A549 (cell line): ENCODE measurements around the gene SLC22A24. TPM values are rescaled to one million over a fixed set of nuclear protein-coding genes. Genes with fewer than 3 reads are reported as not detected.

Experiments
- ATAC-seq, 2 experiments: fragments of 200-7000 bp in 1 of 2; fragments of >200 bp in 1 of 2; cut with Nextera tagmentation in 1 of 2; cut with Tn5 transposase in 1 of 2; 3 replicates each; pipeline versions ENCODE4 v1.8.0 to v1.9.1; 2018 to 2020; ENCODE audit warnings: mild to moderate bottlenecking in 1 of 2, moderate library complexity in 1 of 2
- CTCF ChIA-PET: fragments of 300-600 bp; sonication (Branson Sonifier 250); formaldehyde crosslinking; extraction: SDS; loops from one replicate; lab custom pipeline; 2021; ENCODE audit warnings: antibody characterized with exemption, inconsistent platforms; lab: Yijun Ruan, JAX
- POLR2A ChIA-PET: fragments of 350-600 bp; formaldehyde crosslinking; extraction: SDS; loops from one replicate; lab custom pipeline; 2021; ENCODE audit warnings: antibody characterized with exemption, inconsistent platforms; lab: Yijun Ruan, JAX
- DNase-seq, 2 experiments: peaks; one replicate each; pipeline versions ENCODE4 v3.0.0 to v3.0.0-alpha.2; 2011 to 2016; ENCODE audit warnings: low read depth in 1 of 2, low spot score in 1 of 2
- FAIRE-seq: peaks from 2 replicates; lab custom pipeline; 2011; peaks lifted over from hg19 to GRCh38; lab: Jason Lieb, UNC
- H3K27ac ChIP-seq, 2 experiments: fragments of >200 bp; sonication (Bioruptor Twin); formaldehyde crosslinking; 3 replicates each; pipeline ENCODE4 v1.5.1; 2016 to 2017
- H3K4me1 ChIP-seq: fragments of >200 bp; sonication (Bioruptor Twin); formaldehyde crosslinking; 3 replicates; pipeline ENCODE4 v1.6.1; 2016
- H3K4me2 ChIP-seq: fragments of >200 bp; sonication (Bioruptor Twin); formaldehyde crosslinking; 3 replicates; pipeline ENCODE4 v1.6.1; 2016
- H3K4me3 ChIP-seq: fragments of >200 bp; sonication (Bioruptor Twin); formaldehyde crosslinking; 3 replicates; pipeline ENCODE4 v1.5.1; 2016
- H3K9me3 ChIP-seq: fragments of >200 bp; sonication (Bioruptor Twin); formaldehyde crosslinking; 3 replicates; pipeline ENCODE4 v1.6.1; 2016
- CEBPB ChIP-seq, 2 experiments: fragments of >200 bp in 1 of 2; sonication (Bioruptor Twin) in 1 of 2; formaldehyde crosslinking in 1 of 2; IDR thresholded peaks; 2 replicates each; pipeline ENCODE4 v1.6.1; 2012 to 2016
- CHD2 ChIP-seq: fragments of 150-350 bp; IDR thresholded peaks from 2 replicates; pipeline ENCODE4 v1.6.1; 2014; ENCODE audit warnings: low read length; ENCODE audit not compliant: partially characterized antibody
- CHD4 ChIP-seq: fragments of 200-600 bp; sonication (generic); IDR thresholded peaks from 2 replicates; pipeline ENCODE4 v1.6.1; 2016; ENCODE audit warnings: antibody characterized with exemption, mild to moderate bottlenecking, borderline replicate concordance
- EP300 ChIP-seq, 2 experiments: fragments of >200 bp; sonication (Bioruptor Twin); formaldehyde crosslinking; IDR thresholded peaks; 2 replicates in 1 of 2; 3 replicates in 1 of 2; pipeline ENCODE4 v1.6.1; 2016 to 2017
- ESRRA ChIP-seq: fragments of 150-350 bp; IDR thresholded peaks from 2 replicates; pipeline ENCODE4 v1.6.1; 2014; ENCODE audit warnings: mild to moderate bottlenecking, low read length, borderline replicate concordance
- FOSL2 ChIP-seq, 2 experiments: fragments of 450-650 bp in 1 of 2; fragments of >200 bp in 1 of 2; sonication (Bioruptor Twin) in 1 of 2; formaldehyde crosslinking; IDR thresholded peaks; 2 replicates each; pipeline versions ENCODE4 v1.5.0 to v1.6.1; 2016 to 2020; ENCODE audit warnings: mild to moderate bottlenecking in 1 of 2, moderate library complexity in 1 of 2
- GATA3 ChIP-seq: IDR thresholded peaks from 2 replicates; pipeline ENCODE4 v1.6.1; 2012; ENCODE audit warnings: borderline replicate concordance
- HOXB5 ChIP-seq: fragments of 250-450 bp; sonication (Bioruptor Pico); IDR thresholded peaks from 2 replicates; pipeline ENCODE4 v1.5.0; 2020; ENCODE audit warnings: mild to moderate bottlenecking, moderate library complexity
- KDM5A ChIP-seq: fragments of 200-600 bp; sonication (generic); IDR thresholded peaks from 2 replicates; pipeline ENCODE4 v1.6.1; 2016; ENCODE audit warnings: antibody characterized with exemption, mild to moderate bottlenecking
- MAFK ChIP-seq: fragments of 450-650 bp; IDR thresholded peaks from 2 replicates; pipeline ENCODE4 v1.6.1; 2014; ENCODE audit not compliant: partially characterized antibody
- MAZ ChIP-seq: fragments of 150-350 bp; IDR thresholded peaks from 2 replicates; pipeline ENCODE4 v1.6.1; 2014; ENCODE audit warnings: antibody characterized with exemption, low read depth, low read length, borderline replicate concordance
- NFE2L2 ChIP-seq: fragments of 150-350 bp; conservative IDR thresholded peaks from 2 replicates; pipeline ENCODE4 v1.6.1; 2014; ENCODE audit warnings: low read length
- PHF8 ChIP-seq: fragments of 200-600 bp; sonication (generic); IDR thresholded peaks from 2 replicates; pipeline ENCODE4 v1.6.1; 2016; ENCODE audit warnings: low read depth, mild to moderate bottlenecking, antibody characterized with exemption, moderate library complexity, borderline replicate concordance
- RCOR1 ChIP-seq: fragments of 150-350 bp; IDR thresholded peaks from 2 replicates; pipeline ENCODE4 v1.6.1; 2014; ENCODE audit warnings: antibody characterized with exemption, low read length, low read depth
- RFX5 ChIP-seq: fragments of 450-650 bp; IDR thresholded peaks from 2 replicates; pipeline ENCODE4 v1.7.1; 2014; ENCODE audit warnings: antibody characterized with exemption, mild to moderate bottlenecking, moderate library complexity
- SMC3 ChIP-seq: fragments of >200 bp; sonication (Bioruptor Twin); formaldehyde crosslinking; IDR thresholded peaks from 3 replicates; pipeline ENCODE4 v1.6.1; 2018; ENCODE audit warnings: inconsistent platforms
- SREBF2 ChIP-seq: fragments of 450-650 bp; IDR thresholded peaks from 2 replicates; pipeline ENCODE4 v1.6.1; 2014; ENCODE audit warnings: mild to moderate bottlenecking, moderate library complexity
- whole genome bisulfite sequencing: methylation state at CpG from one replicate; pipeline ENCODE4 v1.1.6; 2017; ENCODE audit errors: missing lambda C conversion rate; 5-methylcytosine and 5-hydroxymethylcytosine counted together
- polyA plus RNA-seq, 4 experiments: library from polyadenylated mRNA; depleted of rRNA in 3 of 4; stranded (reverse); fragments of >200 nt; fragmentation: RNase III in 1 of 4; extraction: RNeasy Plus Mini Kit Qiagen cat#74134 plus additional on column Dnase treatment in 1 of 4; gene quantifications; 2 replicates in 3 of 4; 3 replicates in 1 of 4; pipeline ENCODE4 v1.2.3, GENCODE V29; 2011 to 2017
- TF ChIP-seq, protein P1 (sequence below): fragments of 250-450 bp; sonication (Bioruptor Pico); IDR thresholded peaks from 2 replicates; pipeline ENCODE4 v1.5.0; 2020; ENCODE audit warnings: low read depth, mild to moderate bottlenecking, moderate library complexity
- TF ChIP-seq, protein P2 (sequence below): IDR thresholded peaks from 2 replicates; pipeline ENCODE4 v1.6.1; 2012; ENCODE audit warnings: low read depth, borderline replicate concordance
- TF ChIP-seq, protein P3 (sequence below): fragments of 200-600 bp; sonication (generic); IDR thresholded peaks from 2 replicates; pipeline ENCODE4 v1.6.1; 2016; ENCODE audit warnings: antibody characterized with exemption, mild to moderate bottlenecking, moderate library complexity
- TF ChIP-seq, protein P4 (sequence below): fragments of 450-650 bp; IDR thresholded peaks from 2 replicates; pipeline ENCODE4 v1.6.1; 2014; ENCODE audit warnings: antibody characterized with exemption

The SLC22A24 gene
- polyA plus RNA-seq, 2 of the 4 experiments (the other 2 are of a cell fraction), result not detected

DNA sequence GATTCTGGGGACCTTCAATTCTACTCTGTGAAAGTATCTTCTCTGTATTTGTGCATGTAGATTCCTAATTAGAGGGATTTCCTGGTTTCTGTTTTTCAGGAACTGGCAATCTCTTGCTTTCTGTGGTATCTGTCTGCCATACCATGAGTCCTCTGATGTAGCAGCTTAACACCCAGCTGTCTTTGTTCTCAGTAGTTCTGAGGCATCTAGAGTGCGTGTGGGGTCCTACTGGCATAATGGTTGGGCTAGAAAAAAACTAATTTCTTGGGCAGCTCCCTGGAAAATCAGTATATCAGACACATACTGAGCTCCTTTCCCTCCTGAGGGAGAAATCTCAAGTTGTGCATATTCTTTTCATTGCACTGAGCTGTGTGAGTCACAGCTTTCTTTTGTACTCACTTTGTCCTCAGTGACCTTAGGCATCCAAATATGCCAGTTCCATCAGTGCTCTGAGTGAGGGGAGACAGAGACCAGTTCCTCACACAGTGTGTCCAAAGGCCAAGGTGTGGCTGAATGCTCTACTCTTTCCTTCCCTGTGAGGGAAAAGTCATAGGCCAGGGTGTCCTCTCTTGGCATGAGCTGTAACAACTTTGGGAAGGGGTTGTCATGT is 35.5 kb upstream of the SLC22A24 start:
- no peak for DNase-seq
- ChIA-PET CTCF (no interaction called here), POLR2A (no interaction called here)
- Histone ChIP-seq H3K27ac (no peak overlapping the region), H3K4me2 (no peak overlapping the region)
- no peak for TF ChIP-seq CHD2
- no peak for TF ChIP-seq CEBPB (IDR thresholded peaks at IDR 0.05)
- no peak for TF ChIP-seq RCOR1
- TF ChIP-seq SMC3, result no peak
- TF ChIP-seq, all 56 proteins: peak for 0
- Histone ChIP-seq H3K4me3 (no peak overlapping the region), H3K9me3 (no peaks in the 10 kb centered on the region), H3K4me1 (no peaks in the 10 kb centered on the region)
- 5% methylated on average over 1 of the region's 1 CpG for WGBS
- FAIRE-seq, result no peak
- ATAC-seq, result no peak

DNA sequence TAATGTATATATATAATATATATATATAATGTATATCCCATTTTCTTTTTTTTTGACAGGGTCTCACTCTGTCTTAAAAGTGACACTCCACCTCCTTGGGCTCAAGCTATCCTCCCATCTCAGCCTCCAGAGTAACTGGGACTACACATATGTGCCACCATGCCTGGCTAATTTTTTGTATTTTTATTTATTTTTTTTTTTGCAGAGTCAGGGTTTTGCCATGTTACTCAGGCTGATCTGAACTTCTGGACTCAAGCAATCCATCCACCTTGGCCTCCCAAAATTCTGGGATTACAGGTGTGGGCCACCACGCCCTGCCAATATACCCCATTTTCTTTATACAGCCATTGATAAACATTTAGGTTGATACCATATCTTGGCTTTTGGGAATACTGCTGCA is 33.9 kb upstream of the SLC22A24 start:
- ChIA-PET POLR2A (no interaction called here), CTCF (interaction anchor here (1.3 kb wide), 1 partner anchor 269 kb away, joined by 3 read pairs; no protein-coding TSS in a partner anchor)
- H3K4me2 ChIP-seq, result no peak overlapping the region
- H3K4me1 ChIP-seq, result no peaks in the 10 kb centered on the region
- H3K9me3 ChIP-seq, result no peaks in the 10 kb centered on the region
- DNase-seq, result no peak
- TF ChIP-seq ESRRA (no peak), MAFK (peak; percentile 34)
- H3K4me3 ChIP-seq, result no peak overlapping the region
- no peak for FAIRE-seq
- no peak overlapping the region for H3K27ac ChIP-seq
- ATAC-seq, result no peak
- WGBS, result 3% methylated on average over 1 of the region's 1 CpG

DNA sequence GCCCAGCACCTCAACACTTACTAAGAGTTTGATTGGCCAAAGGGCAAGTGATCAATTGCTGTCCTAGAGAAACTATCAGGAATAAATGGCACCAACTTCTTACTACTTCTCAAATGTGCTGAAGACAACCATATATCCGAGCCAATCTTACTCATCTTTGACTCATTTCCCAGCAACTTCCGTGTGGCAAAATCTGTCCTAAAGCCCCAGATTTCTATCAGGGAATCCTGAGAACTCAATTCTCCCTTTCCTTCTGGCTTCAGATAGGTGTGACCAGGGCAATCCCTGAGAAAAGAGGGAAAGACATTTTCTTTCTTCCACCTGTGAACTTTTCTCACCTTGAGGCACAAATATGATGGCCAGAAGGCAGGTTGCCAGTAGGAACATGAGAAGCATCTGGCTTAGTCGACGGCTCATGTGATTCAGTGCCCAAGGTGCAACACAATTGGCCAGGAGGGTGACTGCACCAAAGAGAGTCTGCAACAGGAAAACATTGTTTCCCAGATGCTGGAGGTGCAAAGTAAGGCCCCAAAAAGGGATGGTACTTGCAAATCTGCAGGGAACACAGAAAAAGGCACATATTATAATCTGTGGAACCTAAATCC is 21.8 kb upstream of the SLC22A24 start:
- WGBS, result 16% methylated on average over 4 of the region's 4 CpGs
- Histone ChIP-seq H3K4me1 (no peaks in the 10 kb centered on the region), H3K4me2 (no peak overlapping the region), H3K4me3 (no peak overlapping the region), H3K27ac (no peak overlapping the region), H3K9me3 (no peaks in the 10 kb centered on the region)
- ATAC-seq, result no peak
- POLR2A ChIA-PET, result no interaction called here
- no peak for FAIRE-seq
- no peak for DNase-seq
- no peak for TF ChIP-seq NFE2L2
- no peak for TF ChIP-seq PHF8
- no peak for TF ChIP-seq SREBF2
- TF ChIP-seq, protein P1, sequence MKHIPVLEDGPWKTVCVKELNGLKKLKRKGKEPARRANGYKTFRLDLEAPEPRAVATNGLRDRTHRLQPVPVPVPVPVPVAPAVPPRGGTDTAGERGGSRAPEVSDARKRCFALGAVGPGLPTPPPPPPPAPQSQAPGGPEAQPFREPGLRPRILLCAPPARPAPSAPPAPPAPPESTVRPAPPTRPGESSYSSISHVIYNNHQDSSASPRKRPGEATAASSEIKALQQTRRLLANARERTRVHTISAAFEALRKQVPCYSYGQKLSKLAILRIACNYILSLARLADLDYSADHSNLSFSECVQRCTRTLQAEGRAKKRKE (CRISPR knock-in tag), result no peak
- TF ChIP-seq, protein P2, sequence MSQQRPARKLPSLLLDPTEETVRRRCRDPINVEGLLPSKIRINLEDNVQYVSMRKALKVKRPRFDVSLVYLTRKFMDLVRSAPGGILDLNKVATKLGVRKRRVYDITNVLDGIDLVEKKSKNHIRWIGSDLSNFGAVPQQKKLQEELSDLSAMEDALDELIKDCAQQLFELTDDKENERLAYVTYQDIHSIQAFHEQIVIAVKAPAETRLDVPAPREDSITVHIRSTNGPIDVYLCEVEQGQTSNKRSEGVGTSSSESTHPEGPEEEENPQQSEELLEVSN, result no peak
- TF ChIP-seq, protein P3, sequence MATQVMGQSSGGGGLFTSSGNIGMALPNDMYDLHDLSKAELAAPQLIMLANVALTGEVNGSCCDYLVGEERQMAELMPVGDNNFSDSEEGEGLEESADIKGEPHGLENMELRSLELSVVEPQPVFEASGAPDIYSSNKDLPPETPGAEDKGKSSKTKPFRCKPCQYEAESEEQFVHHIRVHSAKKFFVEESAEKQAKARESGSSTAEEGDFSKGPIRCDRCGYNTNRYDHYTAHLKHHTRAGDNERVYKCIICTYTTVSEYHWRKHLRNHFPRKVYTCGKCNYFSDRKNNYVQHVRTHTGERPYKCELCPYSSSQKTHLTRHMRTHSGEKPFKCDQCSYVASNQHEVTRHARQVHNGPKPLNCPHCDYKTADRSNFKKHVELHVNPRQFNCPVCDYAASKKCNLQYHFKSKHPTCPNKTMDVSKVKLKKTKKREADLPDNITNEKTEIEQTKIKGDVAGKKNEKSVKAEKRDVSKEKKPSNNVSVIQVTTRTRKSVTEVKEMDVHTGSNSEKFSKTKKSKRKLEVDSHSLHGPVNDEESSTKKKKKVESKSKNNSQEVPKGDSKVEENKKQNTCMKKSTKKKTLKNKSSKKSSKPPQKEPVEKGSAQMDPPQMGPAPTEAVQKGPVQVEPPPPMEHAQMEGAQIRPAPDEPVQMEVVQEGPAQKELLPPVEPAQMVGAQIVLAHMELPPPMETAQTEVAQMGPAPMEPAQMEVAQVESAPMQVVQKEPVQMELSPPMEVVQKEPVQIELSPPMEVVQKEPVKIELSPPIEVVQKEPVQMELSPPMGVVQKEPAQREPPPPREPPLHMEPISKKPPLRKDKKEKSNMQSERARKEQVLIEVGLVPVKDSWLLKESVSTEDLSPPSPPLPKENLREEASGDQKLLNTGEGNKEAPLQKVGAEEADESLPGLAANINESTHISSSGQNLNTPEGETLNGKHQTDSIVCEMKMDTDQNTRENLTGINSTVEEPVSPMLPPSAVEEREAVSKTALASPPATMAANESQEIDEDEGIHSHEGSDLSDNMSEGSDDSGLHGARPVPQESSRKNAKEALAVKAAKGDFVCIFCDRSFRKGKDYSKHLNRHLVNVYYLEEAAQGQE, result no peak
- TF ChIP-seq EP300 (IDR thresholded peaks at IDR 0.05), result no peak
- no peak for TF ChIP-seq ESRRA
- no peak for TF ChIP-seq CEBPB (IDR thresholded peaks at IDR 0.05)
- CTCF ChIA-PET, result no interaction called here

DNA sequence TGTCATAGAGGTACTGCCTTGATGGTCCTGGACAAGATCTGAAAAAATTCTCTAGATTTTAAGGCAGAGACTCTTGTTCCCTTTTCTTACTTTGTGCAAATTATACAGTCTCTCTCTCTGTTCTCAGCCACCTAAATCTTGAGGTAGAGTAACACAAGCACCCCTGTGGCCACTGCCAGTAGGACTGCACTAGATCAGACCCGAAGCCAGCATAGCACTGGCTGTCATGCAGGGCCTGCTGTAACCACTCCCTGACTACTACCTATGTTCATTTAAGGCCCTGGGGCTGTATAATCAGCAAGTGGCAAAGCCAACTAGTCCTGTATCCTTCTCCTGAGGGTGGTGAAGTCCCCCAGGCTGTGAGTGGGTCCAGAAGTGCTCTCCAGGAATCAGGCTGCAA is 11.8 kb upstream of the SLC22A24 start:
- FAIRE-seq (no peak), DNase-seq (no peak)
- POLR2A ChIA-PET, result no interaction called here
- no peak for TF ChIP-seq CHD2
- TF ChIP-seq, protein P4, sequence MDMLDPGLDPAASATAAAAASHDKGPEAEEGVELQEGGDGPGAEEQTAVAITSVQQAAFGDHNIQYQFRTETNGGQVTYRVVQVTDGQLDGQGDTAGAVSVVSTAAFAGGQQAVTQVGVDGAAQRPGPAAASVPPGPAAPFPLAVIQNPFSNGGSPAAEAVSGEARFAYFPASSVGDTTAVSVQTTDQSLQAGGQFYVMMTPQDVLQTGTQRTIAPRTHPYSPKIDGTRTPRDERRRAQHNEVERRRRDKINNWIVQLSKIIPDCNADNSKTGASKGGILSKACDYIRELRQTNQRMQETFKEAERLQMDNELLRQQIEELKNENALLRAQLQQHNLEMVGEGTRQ, result no peak
- TF ChIP-seq CHD4, result no peak
- no peak for TF ChIP-seq HOXB5 (CRISPR knock-in tag)
- no peak for TF ChIP-seq KDM5A
- no peak for TF ChIP-seq FOSL2 (IDR thresholded peaks at IDR 0.05)
- no peak for TF ChIP-seq FOSL2 (CRISPR knock-in tag; IDR thresholded peaks at IDR 0.05)
- TF ChIP-seq GATA3, result no peak
- TF ChIP-seq, protein P1 (CRISPR knock-in tag), result no peak
- TF ChIP-seq ESRRA, result no peak
- TF ChIP-seq RFX5, result no peak
- TF ChIP-seq MAZ, result no peak

More for the DNA sequence above, 11.8 kb upstream of the SLC22A24 start:
- Histone ChIP-seq H3K9me3 (no peaks in the 10 kb centered on the region; the same call in 2 of the 3 replicates), H3K4me1 (no peaks in the 10 kb centered on the region), H3K27ac (no peak overlapping the region), H3K4me3 (no peak overlapping the region), H3K4me2 (no peak overlapping the region)
- 0% methylated on average over 1 of the region's 1 CpG for WGBS
- no peak for ATAC-seq
- CTCF ChIA-PET, result no interaction called here
